ENCODE measurements around the gene MOBP.
"Not testable (repeated sequence)": the region's sequence is repeated elsewhere in the genome, so short reads cannot be mapped to it uniquely, and the experiment has no call there.

MOBP gene

GRCh38 chr3:39467394-39468107, at the start of gene MOBP:
MOBP (plus strand) TSS chr3:39467680; CDS start chr3:39502070, 34,390 bp downstream.
- no peaks in the 10 kb centered on the region for H3K36me3 ChIP-seq
- peaks cover 19% of the 10 kb centered on the region for H3K27me3 ChIP-seq
- H3K4me1 ChIP-seq (ENCODE audit: control insufficient read depth in 1 of 2, insufficient read depth in 1 of 2, low read depth in 1 of 2, low read length in 1 of 2) = no peaks in the 10 kb centered on the region
- no peak within 1 kb of the TSS for H3K27ac ChIP-seq
- TF ChIP-seq CTCF (IDR thresholded peaks at IDR 0.05) = no peak
- H3K9me3 ChIP-seq = no peaks in the 10 kb centered on the region
- H3K4me3 ChIP-seq (ENCODE audit: low read depth in 1 of 2, low read length in 1 of 2) = no peak within 1 kb of the TSS

GRCh38 chr3:39418556-39419225, 48.8 kb upstream of the MOBP start:
- H3K9me3 ChIP-seq; H3K4me3 ChIP-seq (ENCODE audit: low read depth in 1 of 2, low read length in 1 of 2); H3K4me1 ChIP-seq (ENCODE audit: control insufficient read depth in 1 of 2, insufficient read depth in 1 of 2, low read depth in 1 of 2, low read length in 1 of 2); H3K27me3 ChIP-seq; H3K36me3 ChIP-seq; H3K27ac ChIP-seq: not testable (repeated sequence)

GRCh38 chr3:39419742-39420315, 47.7 kb upstream of the MOBP start:
- no peaks in the 10 kb centered on the region for H3K36me3 ChIP-seq
- no peaks in the 10 kb centered on the region for H3K9me3 ChIP-seq
- no peak for TF ChIP-seq CTCF (IDR thresholded peaks at IDR 0.05)
- H3K4me3 ChIP-seq (ENCODE audit: low read depth in 1 of 2, low read length in 1 of 2) = no peak overlapping the region
- no peaks in the 10 kb centered on the region for H3K4me1 ChIP-seq (ENCODE audit: control insufficient read depth in 1 of 2, insufficient read depth in 1 of 2, low read depth in 1 of 2, low read length in 1 of 2)
- no peaks in the 10 kb centered on the region for H3K27me3 ChIP-seq
- no peak overlapping the region for H3K27ac ChIP-seq

- Histone ChIP-seq H3K4me1 (ENCODE audit: control insufficient read depth in 1 of 2, insufficient read depth in 1 of 2, low read depth in 1 of 2, low read length in 1 of 2) (no peaks in the 10 kb centered on the region), H3K36me3 (no peaks in the 10 kb centered on the region), H3K9me3 (no peaks in the 10 kb centered on the region), H3K27ac (no peak overlapping the region), H3K4me3 (ENCODE audit: low read depth in 1 of 2, low read length in 1 of 2) (no peak overlapping the region), H3K27me3 (no peaks in the 10 kb centered on the region)
- TF ChIP-seq CTCF (IDR thresholded peaks at IDR 0.05) = no peak
Observed at GRCh38 chr3:39420543-39420942, 46.9 kb upstream of the MOBP start.

GRCh38 chr3:39423436-39423970, 44.0 kb upstream of the MOBP start:
- no peak for TF ChIP-seq CTCF (IDR thresholded peaks at IDR 0.05)
- Histone ChIP-seq H3K9me3 (no peaks in the 10 kb centered on the region), H3K36me3 (no peaks in the 10 kb centered on the region)

GRCh38 chr3:39426312-39426711, 41.2 kb upstream of the MOBP start:
- no peak for TF ChIP-seq CTCF (IDR thresholded peaks at IDR 0.05)

More at GRCh38 chr3:39423436-39423970, 44.0 kb upstream of the MOBP start:
- Histone ChIP-seq H3K4me3 (ENCODE audit: low read depth in 1 of 2, low read length in 1 of 2) (no peak overlapping the region), H3K27ac (no peak overlapping the region), H3K4me1 (ENCODE audit: control insufficient read depth in 1 of 2, insufficient read depth in 1 of 2, low read depth in 1 of 2, low read length in 1 of 2) (no peaks in the 10 kb centered on the region), H3K27me3 (peaks cover 1% of the 10 kb centered on the region)

More at GRCh38 chr3:39426312-39426711, 41.2 kb upstream of the MOBP start:
- Histone ChIP-seq H3K4me1 (ENCODE audit: control insufficient read depth in 1 of 2, insufficient read depth in 1 of 2, low read depth in 1 of 2, low read length in 1 of 2) (no peaks in the 10 kb centered on the region), H3K36me3 (no peaks in the 10 kb centered on the region), H3K9me3 (no peaks in the 10 kb centered on the region), H3K27ac (no peak overlapping the region), H3K27me3 (peaks cover 18% of the 10 kb centered on the region), H3K4me3 (ENCODE audit: low read depth in 1 of 2, low read length in 1 of 2) (no peak overlapping the region)

Measured in neutrophil (primary cell).